Raji (cell line): Measurements from ENCODE around the gene VAMP1.

Experiments
- POLR2A ChIP-seq: IDR thresholded peaks from 2 replicates; pipeline ENCODE4 v1.6.1; 2011; ENCODE audit warnings: low read depth, low read length, control low read depth; ENCODE audit not compliant: insufficient read depth

VAMP1 gene

GRCh38 chr12:6470375-6471163 is at the start of gene VAMP1:
Gene VAMP1 (minus strand): TSS chr12:6470677. CDS start chr12:6470531, 146 bp downstream.
- TF ChIP-seq POLR2A = peak; percentile 100

DNA sequence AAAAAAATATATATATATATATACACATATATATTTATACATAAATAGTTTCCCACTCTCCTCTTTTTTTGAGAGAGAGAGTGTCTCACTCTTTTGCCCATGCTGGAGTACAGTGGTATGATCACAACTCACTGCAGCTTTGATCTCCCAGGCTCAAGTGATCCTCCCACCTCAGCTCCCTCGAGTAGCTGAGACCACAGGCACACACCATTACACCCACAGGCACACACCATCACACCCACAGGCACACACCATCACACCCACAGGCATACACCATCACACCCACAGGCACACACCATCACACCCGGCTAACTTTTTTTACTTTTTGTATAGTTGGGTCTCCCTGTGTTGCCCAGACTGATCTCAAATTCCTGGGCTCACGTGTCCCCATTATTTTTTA is 49.7 kb upstream of the VAMP1 start:
- TF ChIP-seq POLR2A = no peak

GRCh38 chr12:6508087-6508486 is 37.6 kb upstream of the VAMP1 start:
- no peak for TF ChIP-seq POLR2A

DNA sequence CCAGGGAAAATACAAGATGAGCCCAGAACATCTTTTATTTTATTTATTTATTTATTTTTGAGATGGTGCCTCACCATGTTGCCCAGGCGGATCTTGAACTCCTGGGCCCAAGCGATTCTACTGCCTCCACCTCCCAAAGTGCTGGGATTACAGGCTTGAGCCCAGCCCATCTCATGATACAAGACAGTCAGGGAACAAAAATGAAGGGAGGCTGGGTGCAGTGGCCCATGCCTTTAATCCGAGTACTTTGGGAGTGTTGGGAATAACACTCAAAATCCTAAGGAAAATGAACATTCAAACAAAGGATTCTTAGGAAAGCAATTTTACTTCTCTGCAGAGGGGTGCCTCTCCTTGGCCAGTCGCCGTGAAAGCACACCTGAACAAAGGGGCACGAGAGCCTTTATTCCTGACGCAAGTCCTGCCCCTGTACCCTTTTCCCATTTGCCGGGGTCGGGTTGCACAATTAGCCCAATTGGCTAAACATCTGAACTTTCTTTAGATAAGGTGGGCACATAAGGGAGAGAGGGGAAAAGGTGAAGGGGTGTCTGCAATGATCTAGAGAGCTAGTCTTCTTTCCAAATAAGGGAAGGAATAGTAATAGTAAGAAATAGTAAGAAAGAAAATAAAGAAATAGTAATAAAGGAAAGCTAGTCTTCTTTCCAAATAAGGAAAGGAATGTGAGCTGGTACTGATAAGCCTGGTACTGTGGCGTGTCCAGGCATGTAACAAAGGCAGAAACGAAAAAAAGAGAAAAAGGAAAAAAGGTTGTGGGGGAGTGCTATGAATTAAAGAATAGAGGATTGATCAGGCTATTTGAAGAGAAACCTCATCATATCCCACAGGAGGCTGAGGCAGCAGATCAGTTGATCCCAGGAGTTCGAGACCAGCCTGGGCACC is 36.9 kb upstream of the VAMP1 start:
- no peak for TF ChIP-seq POLR2A

- no peak for TF ChIP-seq POLR2A
Measured at GRCh38 chr12:6500466-6500865, 30.0 kb upstream of the VAMP1 start.

GRCh38 chr12:6494968-6495367 is 24.5 kb upstream of the VAMP1 start:
- peak; percentile 19; the same call in 1 of the 2 replicates for TF ChIP-seq POLR2A

DNA sequence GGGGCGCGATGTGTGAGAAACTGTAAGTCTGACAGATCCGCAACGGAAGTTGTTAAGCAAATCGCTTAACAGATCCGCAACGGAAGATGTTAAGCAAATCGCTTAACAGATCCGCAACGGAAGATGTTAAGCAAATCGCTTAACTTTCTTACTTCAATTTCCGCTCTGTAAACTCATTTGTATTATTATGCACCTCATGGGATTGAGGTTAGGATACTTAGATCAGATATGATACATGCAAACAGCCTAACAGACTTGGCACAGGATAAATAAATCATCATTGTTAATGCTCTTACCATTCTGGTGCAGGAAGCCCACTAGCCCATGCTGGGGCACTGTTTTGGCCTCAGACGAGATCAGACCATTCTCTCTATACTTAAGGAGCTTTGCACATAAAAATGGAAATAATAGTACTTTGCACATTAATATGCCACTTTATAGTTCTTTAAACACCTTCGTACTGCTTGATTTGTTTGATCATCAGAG is 23.8 kb upstream of the VAMP1 start:
- TF ChIP-seq POLR2A = no peak; the same call in 1 of the 2 replicates

- TF ChIP-seq POLR2A = peak; percentile 87
Measured at GRCh38 chr12:6493497-6494257, 23.2 kb upstream of the VAMP1 start, which contains the start of gene NCAPD2. Gene NCAPD2 (plus strand): TSS chr12:6494102. CDS start chr12:6495099, 997 bp downstream.

GRCh38 chr12:6492838-6493496 is 22.5 kb upstream of the VAMP1 start, which contains the start of gene MRPL51:
Gene MRPL51 (minus strand): TSS chr12:6493262. CDS start chr12:6493136, 126 bp downstream.
- TF ChIP-seq POLR2A = peak; percentile 81

- TF ChIP-seq POLR2A = no peak
Measured at GRCh38 chr12:6489449-6489848, 19.0 kb upstream of the VAMP1 start.

GRCh38 chr12:6488240-6488639 is 17.8 kb upstream of the VAMP1 start:
- no peak for TF ChIP-seq POLR2A

GRCh38 chr12:6478416-6478815 is 7.9 kb upstream of the VAMP1 start:
- TF ChIP-seq POLR2A = no peak

DNA sequence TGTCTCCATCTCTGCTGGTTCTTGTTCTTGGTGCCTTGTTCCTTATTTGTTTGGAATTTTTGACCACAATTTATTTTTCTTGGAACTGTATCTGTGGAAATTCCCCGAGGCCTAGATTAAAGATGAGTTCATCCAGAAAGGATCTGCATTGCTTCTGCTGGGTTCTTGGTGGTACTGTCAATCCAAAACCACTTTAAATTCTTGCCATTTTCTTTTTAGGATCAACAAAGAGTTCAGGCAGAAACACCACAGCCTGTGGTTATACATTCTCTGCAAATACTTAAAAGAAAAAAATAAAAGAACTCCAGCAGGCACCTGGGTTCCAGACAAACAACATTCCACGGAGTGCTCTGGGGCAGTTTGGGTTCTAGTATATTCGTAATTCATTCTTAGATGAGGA is 6.0 kb upstream of the VAMP1 start:
- TF ChIP-seq POLR2A = no peak

- no peak for TF ChIP-seq POLR2A
Measured at GRCh38 chr12:6472491-6472890, 2.0 kb upstream of the VAMP1 start.
